Measurements from ENCODE around the gene TMEM259.

Gene TMEM259

GRCh38 chr19:1014161-1015060 lies 6.5 kb downstream of the TMEM259 start:
- Histone ChIP-seq H3K27me3 (ENCODE audit: insufficient read depth, low read length) (no peaks in the 10 kb centered on the region), H3K4me1 (ENCODE audit: insufficient read depth, low read length) (peaks cover 35% of the 10 kb centered on the region), H2AFZ (ENCODE audit: low read depth, low read length) (no peak overlapping the region), H3K4me3 (ENCODE audit: low read length) (no peak overlapping the region), H3K36me3 (ENCODE audit: insufficient read depth, low read length) (peaks cover 47% of the 10 kb centered on the region), H3K9me3 (ENCODE audit: low read length) (no peaks in the 10 kb centered on the region)

GRCh38 chr19:1013218-1013617 lies 7.7 kb downstream of the TMEM259 start:
- Histone ChIP-seq H3K27me3 (ENCODE audit: insufficient read depth, low read length) (no peaks in the 10 kb centered on the region), H2AFZ (ENCODE audit: low read depth, low read length) (no peak overlapping the region), H3K9me3 (ENCODE audit: low read length) (no peaks in the 10 kb centered on the region), H3K4me1 (ENCODE audit: insufficient read depth, low read length) (peaks cover 28% of the 10 kb centered on the region), H3K4me3 (ENCODE audit: low read length) (no peak overlapping the region), H3K36me3 (ENCODE audit: insufficient read depth, low read length) (peaks cover 48% of the 10 kb centered on the region)

- H3K4me3 ChIP-seq (ENCODE audit: low read length) = no peak overlapping the region
- H3K27me3 ChIP-seq (ENCODE audit: insufficient read depth, low read length) = no peaks in the 10 kb centered on the region
- peaks cover 44% of the 10 kb centered on the region for H3K36me3 ChIP-seq (ENCODE audit: insufficient read depth, low read length)
- no peak overlapping the region for H2AFZ ChIP-seq (ENCODE audit: low read depth, low read length)
- peaks cover 19% of the 10 kb centered on the region for H3K4me1 ChIP-seq (ENCODE audit: insufficient read depth, low read length)
- no peaks in the 10 kb centered on the region for H3K9me3 ChIP-seq (ENCODE audit: low read length)
Measured at GRCh38 chr19:1012334-1012733, 8.6 kb downstream of the TMEM259 start.

GRCh38 chr19:1011831-1012333 lies 9.0 kb downstream of the TMEM259 start:
- peaks cover 15% of the 10 kb centered on the region for H3K4me1 ChIP-seq (ENCODE audit: insufficient read depth, low read length)
- peaks cover 44% of the 10 kb centered on the region for H3K36me3 ChIP-seq (ENCODE audit: insufficient read depth, low read length)
- H3K4me3 ChIP-seq (ENCODE audit: low read length) = no peak overlapping the region

GRCh38 chr19:1010586-1011510 lies 10.1 kb downstream of the TMEM259 start:
- peaks cover 44% of the 10 kb centered on the region for H3K36me3 ChIP-seq (ENCODE audit: insufficient read depth, low read length)
- H3K9me3 ChIP-seq (ENCODE audit: low read length) = no peaks in the 10 kb centered on the region
- H3K27me3 ChIP-seq (ENCODE audit: insufficient read depth, low read length) = no peaks in the 10 kb centered on the region
- H2AFZ ChIP-seq (ENCODE audit: low read depth, low read length) = no peak overlapping the region
- peaks cover 5% of the 10 kb centered on the region for H3K4me1 ChIP-seq (ENCODE audit: insufficient read depth, low read length)
- H3K4me3 ChIP-seq (ENCODE audit: low read length) = no peak overlapping the region

More at GRCh38 chr19:1011831-1012333, 9.0 kb downstream of the TMEM259 start:
- Histone ChIP-seq H3K9me3 (ENCODE audit: low read length) (no peaks in the 10 kb centered on the region), H3K27me3 (ENCODE audit: insufficient read depth, low read length) (no peaks in the 10 kb centered on the region), H2AFZ (ENCODE audit: low read depth, low read length) (no peak overlapping the region)

- H3K4me3 ChIP-seq (ENCODE audit: low read length) = no peak overlapping the region
- no peaks in the 10 kb centered on the region for H3K9me3 ChIP-seq (ENCODE audit: low read length)
- peaks cover 44% of the 10 kb centered on the region for H3K36me3 ChIP-seq (ENCODE audit: insufficient read depth, low read length)
- H3K4me1 ChIP-seq (ENCODE audit: insufficient read depth, low read length) = no peaks in the 10 kb centered on the region
- H2AFZ ChIP-seq (ENCODE audit: low read depth, low read length) = no peak overlapping the region
- no peaks in the 10 kb centered on the region for H3K27me3 ChIP-seq (ENCODE audit: insufficient read depth, low read length)
Measured at GRCh38 chr19:1009981-1010538, 10.9 kb downstream of the TMEM259 start.

GRCh38 chr19:1009041-1009980 lies 11.6 kb downstream of the TMEM259 start:
- Histone ChIP-seq H2AFZ (ENCODE audit: low read depth, low read length) (no peak overlapping the region), H3K27me3 (ENCODE audit: insufficient read depth, low read length) (no peaks in the 10 kb centered on the region), H3K36me3 (ENCODE audit: insufficient read depth, low read length) (peaks cover 40% of the 10 kb centered on the region), H3K4me1 (ENCODE audit: insufficient read depth, low read length) (no peaks in the 10 kb centered on the region), H3K4me3 (ENCODE audit: low read length) (no peak overlapping the region), H3K9me3 (ENCODE audit: low read length) (no peaks in the 10 kb centered on the region)

GRCh38 chr19:1008268-1009040 lies 12.5 kb downstream of the TMEM259 start:
- Histone ChIP-seq H3K36me3 (ENCODE audit: insufficient read depth, low read length) (peaks cover 32% of the 10 kb centered on the region), H3K4me1 (ENCODE audit: insufficient read depth, low read length) (no peaks in the 10 kb centered on the region), H3K9me3 (ENCODE audit: low read length) (no peaks in the 10 kb centered on the region), H3K4me3 (ENCODE audit: low read length) (no peak overlapping the region), H2AFZ (ENCODE audit: low read depth, low read length) (no peak overlapping the region), H3K27me3 (ENCODE audit: insufficient read depth, low read length) (no peaks in the 10 kb centered on the region)

- H3K27me3 ChIP-seq (ENCODE audit: insufficient read depth, low read length) = no peaks in the 10 kb centered on the region
- no peaks in the 10 kb centered on the region for H3K9me3 ChIP-seq (ENCODE audit: low read length)
- H3K36me3 ChIP-seq (ENCODE audit: insufficient read depth, low read length) = peaks cover 25% of the 10 kb centered on the region
- H3K4me1 ChIP-seq (ENCODE audit: insufficient read depth, low read length) = no peaks in the 10 kb centered on the region
- H3K4me3 ChIP-seq (ENCODE audit: low read length) = no peak overlapping the region
- no peak overlapping the region for H2AFZ ChIP-seq (ENCODE audit: low read depth, low read length)
Measured at GRCh38 chr19:1007399-1008251, 13.3 kb downstream of the TMEM259 start.

- Histone ChIP-seq H2AFZ (ENCODE audit: low read depth, low read length) (no peak overlapping the region), H3K4me3 (ENCODE audit: low read length) (no peak overlapping the region), H3K27me3 (ENCODE audit: insufficient read depth, low read length) (no peaks in the 10 kb centered on the region), H3K36me3 (ENCODE audit: insufficient read depth, low read length) (peaks cover 17% of the 10 kb centered on the region), H3K4me1 (ENCODE audit: insufficient read depth, low read length) (no peaks in the 10 kb centered on the region), H3K9me3 (ENCODE audit: low read length) (no peaks in the 10 kb centered on the region)
Measured at GRCh38 chr19:1006711-1007398, 14.1 kb downstream of the TMEM259 start.

Measured in neuron (in vitro differentiated cells).